ENCODE data around the gene YAF2.

- TF ChIP-seq, protein P1, sequence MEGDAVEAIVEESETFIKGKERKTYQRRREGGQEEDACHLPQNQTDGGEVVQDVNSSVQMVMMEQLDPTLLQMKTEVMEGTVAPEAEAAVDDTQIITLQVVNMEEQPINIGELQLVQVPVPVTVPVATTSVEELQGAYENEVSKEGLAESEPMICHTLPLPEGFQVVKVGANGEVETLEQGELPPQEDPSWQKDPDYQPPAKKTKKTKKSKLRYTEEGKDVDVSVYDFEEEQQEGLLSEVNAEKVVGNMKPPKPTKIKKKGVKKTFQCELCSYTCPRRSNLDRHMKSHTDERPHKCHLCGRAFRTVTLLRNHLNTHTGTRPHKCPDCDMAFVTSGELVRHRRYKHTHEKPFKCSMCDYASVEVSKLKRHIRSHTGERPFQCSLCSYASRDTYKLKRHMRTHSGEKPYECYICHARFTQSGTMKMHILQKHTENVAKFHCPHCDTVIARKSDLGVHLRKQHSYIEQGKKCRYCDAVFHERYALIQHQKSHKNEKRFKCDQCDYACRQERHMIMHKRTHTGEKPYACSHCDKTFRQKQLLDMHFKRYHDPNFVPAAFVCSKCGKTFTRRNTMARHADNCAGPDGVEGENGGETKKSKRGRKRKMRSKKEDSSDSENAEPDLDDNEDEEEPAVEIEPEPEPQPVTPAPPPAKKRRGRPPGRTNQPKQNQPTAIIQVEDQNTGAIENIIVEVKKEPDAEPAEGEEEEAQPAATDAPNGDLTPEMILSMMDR (IDR thresholded peaks at IDR 0.05), result no peak
- TF ChIP-seq POLR2A (IDR thresholded peaks at IDR 0.05), result no peak
These were observed 75.1 kb downstream of the YAF2 start for GRCh38 chr12:42162965-42163364.
